ENCODE results near the gene NFILZ.

GRCh38 chr19:8584965-8585893 is 45.2 kb upstream of the NFILZ start:
- TF ChIP-seq CTCF (IDR thresholded peaks at IDR 0.05): no peak
- no peak for TF ChIP-seq POLR2A (IDR thresholded peaks at IDR 0.05)
- TF ChIP-seq EP300 (IDR thresholded peaks at IDR 0.05): no peak
- no peak for TF ChIP-seq POLR2AphosphoS5 (IDR thresholded peaks at IDR 0.05)
